Measurements from ENCODE around the gene ITIH4. TPM values are rescaled to one million over a fixed set of nuclear protein-coding genes. Genes with fewer than 3 reads are reported as not detected.

Gene ITIH4
- total and polyA plus RNA-seq, 9 of the 15 experiments (the other 6 are each of a cell fraction or from before 2014, with no cell fraction given) = 0.09 to 0.62 (median 0.20) TPM; not detected in 6

DNA sequence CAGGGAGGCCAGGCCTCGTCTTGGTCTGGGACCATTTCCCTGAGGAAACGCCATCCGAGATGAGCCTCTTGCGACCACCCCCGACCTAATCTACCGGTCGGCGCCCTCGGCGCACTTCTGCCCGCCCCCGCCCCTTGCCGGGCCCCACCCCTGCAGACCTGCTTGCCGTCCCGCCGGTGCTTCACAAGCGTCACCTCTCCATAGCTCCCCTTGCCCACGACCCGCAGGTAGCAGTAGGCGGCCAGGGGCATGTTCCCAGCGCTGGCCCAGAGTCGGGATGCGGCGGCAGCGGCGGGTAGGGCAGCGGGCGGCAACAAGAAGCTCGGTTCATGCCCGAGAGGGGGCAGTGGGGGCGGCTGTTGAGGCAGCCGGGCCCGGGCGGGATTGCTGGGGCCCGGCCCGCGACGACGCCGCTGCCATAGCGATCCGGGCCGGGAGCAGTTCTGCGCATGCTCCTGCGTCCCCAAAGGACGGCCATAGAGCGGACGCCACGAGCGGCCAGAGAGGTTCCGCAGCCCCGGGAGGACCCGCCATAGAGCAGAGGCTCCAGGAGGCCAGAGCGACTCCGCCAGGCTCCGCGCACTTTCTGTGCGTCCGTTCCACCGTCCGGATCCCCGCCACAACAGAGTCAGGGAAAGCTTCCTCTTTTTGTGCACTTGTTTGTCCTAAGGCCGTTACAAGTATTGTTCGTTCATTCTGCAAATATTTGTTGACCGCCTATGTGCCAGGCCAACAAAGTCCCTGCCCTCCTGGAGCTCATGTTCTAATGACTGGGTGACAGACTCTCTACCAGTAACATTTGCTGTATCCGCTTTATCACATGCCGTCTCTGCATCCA, 59.8 kb downstream of the ITIH4 start, which contains the start of gene NEK4 (continued):
- TF ChIP-seq, protein P1, sequence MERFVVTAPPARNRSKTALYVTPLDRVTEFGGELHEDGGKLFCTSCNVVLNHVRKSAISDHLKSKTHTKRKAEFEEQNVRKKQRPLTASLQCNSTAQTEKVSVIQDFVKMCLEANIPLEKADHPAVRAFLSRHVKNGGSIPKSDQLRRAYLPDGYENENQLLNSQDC (CRISPR knock-in tag; IDR thresholded peaks at IDR 0.05) = no peak
- TF ChIP-seq SREBF2 (CRISPR knock-in tag; IDR thresholded peaks at IDR 0.05) (no peak), GATAD2A (IDR thresholded peaks at IDR 0.05) (no peak), ZSCAN29 (IDR thresholded peaks at IDR 0.05) (no peak), HDAC6 (IDR thresholded peaks at IDR 0.05; ENCODE audit: low read depth, low read length) (no peak), ASH1L (IDR thresholded peaks at IDR 0.05; ENCODE audit: borderline replicate concordance, low read depth, partially characterized antibody) (no peak), XRCC4 (IDR thresholded peaks at IDR 0.05; ENCODE audit: extremely low read depth, insufficient read depth, insufficient read length) (no peak), ZNF23 (CRISPR knock-in tag; IDR thresholded peaks at IDR 0.05) (no peak), ARID1B (IDR thresholded peaks at IDR 0.05) (0 out of 2 replicates have a peak, but pooled peaks have one; percentile 20), CBX3 (IDR thresholded peaks at IDR 0.05; ENCODE audit: borderline replicate concordance in 1 of 2, low read length in 2 of 2) (no peak), RAD51 (IDR thresholded peaks at IDR 0.05; ENCODE audit: borderline replicate concordance, low read depth) (no peak), CHCHD3 (CRISPR knock-in tag; IDR thresholded peaks at IDR 0.05) (no peak), ZBTB1 (CRISPR knock-in tag; IDR thresholded peaks at IDR 0.05; ENCODE audit: borderline replicate concordance, low read depth) (no peak), OTX1 (CRISPR knock-in tag; IDR thresholded peaks at IDR 0.05) (no peak)
- TF ChIP-seq, protein P2, sequence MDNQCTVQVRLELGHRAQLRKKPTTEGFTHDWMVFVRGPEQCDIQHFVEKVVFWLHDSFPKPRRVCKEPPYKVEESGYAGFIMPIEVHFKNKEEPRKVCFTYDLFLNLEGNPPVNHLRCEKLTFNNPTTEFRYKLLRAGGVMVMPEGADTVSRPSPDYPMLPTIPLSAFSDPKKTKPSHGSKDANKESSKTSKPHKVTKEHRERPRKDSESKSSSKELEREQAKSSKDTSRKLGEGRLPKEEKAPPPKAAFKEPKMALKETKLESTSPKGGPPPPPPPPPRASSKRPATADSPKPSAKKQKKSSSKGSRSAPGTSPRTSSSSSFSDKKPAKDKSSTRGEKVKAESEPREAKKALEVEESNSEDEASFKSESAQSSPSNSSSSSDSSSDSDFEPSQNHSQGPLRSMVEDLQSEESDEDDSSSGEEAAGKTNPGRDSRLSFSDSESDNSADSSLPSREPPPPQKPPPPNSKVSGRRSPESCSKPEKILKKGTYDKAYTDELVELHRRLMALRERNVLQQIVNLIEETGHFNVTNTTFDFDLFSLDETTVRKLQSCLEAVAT (IDR thresholded peaks at IDR 0.05) = peak in 1 of 2 experiments; percentile 53; a peak in 1 of 4 replicates
- TF ChIP-seq, protein P3, sequence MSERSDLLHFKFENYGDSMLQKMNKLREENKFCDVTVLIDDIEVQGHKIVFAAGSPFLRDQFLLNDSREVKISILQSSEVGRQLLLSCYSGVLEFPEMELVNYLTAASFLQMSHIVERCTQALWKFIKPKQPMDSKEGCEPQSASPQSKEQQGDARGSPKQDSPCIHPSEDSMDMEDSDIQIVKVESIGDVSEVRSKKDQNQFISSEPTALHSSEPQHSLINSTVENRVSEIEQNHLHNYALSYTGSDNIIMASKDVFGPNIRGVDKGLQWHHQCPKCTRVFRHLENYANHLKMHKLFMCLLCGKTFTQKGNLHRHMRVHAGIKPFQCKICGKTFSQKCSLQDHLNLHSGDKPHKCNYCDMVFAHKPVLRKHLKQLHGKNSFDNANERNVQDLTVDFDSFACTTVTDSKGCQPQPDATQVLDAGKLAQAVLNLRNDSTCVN (CRISPR knock-in tag; IDR thresholded peaks at IDR 0.05) = no peak
- TF ChIP-seq, protein P4, sequence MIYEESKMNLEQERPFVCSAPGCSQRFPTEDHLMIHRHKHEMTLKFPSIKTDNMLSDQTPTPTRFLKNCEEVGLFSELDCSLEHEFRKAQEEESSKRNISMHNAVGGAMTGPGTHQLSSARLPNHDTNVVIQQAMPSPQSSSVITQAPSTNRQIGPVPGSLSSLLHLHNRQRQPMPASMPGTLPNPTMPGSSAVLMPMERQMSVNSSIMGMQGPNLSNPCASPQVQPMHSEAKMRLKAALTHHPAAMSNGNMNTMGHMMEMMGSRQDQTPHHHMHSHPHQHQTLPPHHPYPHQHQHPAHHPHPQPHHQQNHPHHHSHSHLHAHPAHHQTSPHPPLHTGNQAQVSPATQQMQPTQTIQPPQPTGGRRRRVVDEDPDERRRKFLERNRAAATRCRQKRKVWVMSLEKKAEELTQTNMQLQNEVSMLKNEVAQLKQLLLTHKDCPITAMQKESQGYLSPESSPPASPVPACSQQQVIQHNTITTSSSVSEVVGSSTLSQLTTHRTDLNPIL (CRISPR knock-in tag; IDR thresholded peaks at IDR 0.05) = no peak
- TF ChIP-seq, protein P5, sequence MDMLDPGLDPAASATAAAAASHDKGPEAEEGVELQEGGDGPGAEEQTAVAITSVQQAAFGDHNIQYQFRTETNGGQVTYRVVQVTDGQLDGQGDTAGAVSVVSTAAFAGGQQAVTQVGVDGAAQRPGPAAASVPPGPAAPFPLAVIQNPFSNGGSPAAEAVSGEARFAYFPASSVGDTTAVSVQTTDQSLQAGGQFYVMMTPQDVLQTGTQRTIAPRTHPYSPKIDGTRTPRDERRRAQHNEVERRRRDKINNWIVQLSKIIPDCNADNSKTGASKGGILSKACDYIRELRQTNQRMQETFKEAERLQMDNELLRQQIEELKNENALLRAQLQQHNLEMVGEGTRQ (CRISPR knock-in tag; IDR thresholded peaks at IDR 0.05) = no peak
- TF ChIP-seq, protein P6, sequence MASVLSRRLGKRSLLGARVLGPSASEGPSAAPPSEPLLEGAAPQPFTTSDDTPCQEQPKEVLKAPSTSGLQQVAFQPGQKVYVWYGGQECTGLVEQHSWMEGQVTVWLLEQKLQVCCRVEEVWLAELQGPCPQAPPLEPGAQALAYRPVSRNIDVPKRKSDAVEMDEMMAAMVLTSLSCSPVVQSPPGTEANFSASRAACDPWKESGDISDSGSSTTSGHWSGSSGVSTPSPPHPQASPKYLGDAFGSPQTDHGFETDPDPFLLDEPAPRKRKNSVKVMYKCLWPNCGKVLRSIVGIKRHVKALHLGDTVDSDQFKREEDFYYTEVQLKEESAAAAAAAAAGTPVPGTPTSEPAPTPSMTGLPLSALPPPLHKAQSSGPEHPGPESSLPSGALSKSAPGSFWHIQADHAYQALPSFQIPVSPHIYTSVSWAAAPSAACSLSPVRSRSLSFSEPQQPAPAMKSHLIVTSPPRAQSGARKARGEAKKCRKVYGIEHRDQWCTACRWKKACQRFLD (CRISPR knock-in tag; IDR thresholded peaks at IDR 0.05) = no peak
- TF ChIP-seq, protein P7, sequence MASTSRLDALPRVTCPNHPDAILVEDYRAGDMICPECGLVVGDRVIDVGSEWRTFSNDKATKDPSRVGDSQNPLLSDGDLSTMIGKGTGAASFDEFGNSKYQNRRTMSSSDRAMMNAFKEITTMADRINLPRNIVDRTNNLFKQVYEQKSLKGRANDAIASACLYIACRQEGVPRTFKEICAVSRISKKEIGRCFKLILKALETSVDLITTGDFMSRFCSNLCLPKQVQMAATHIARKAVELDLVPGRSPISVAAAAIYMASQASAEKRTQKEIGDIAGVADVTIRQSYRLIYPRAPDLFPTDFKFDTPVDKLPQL (IDR thresholded peaks at IDR 0.05; ENCODE audit: extremely low read depth, insufficient read length) = no peak

Data from K562 (cell line).